Measurements from ENCODE around the gene CCNE1. TPM values are rescaled to one million over a fixed set of nuclear protein-coding genes. Genes with fewer than 3 reads are reported as not detected.
A peak's percentile ranks its signal among the peaks of the same experiment; 100 is the strongest.

The CCNE1 gene
- total and polyA plus RNA-seq, 2 experiments from 2014 or later, result 26.1 to 38.3 TPM

- Histone ChIP-seq H3K4me1 (ENCODE audit: insufficient read depth) (no peaks in the 10 kb centered on the region; the same call in 1 of the 2 replicates), H3K79me2 (replicated peaks; ENCODE audit: insufficient read depth) (no peaks in the 10 kb centered on the region), H3K36me3 (ENCODE audit: insufficient read depth) (no peaks in the 10 kb centered on the region), H2AFZ (peak overlapping the region; percentile 58), H3K4me3 (no peak overlapping the region), H3K9me2 (ENCODE audit: insufficient read depth) (no peaks in the 10 kb centered on the region), H3F3A (replicated peaks; ENCODE audit: low read depth) (no peaks in the 10 kb centered on the region), H3K4me2 (no peak overlapping the region), H3K27me3 (ENCODE audit: insufficient read depth) (no peaks in the 10 kb centered on the region), H4K20me1 (replicated peaks; ENCODE audit: insufficient read depth) (no peaks in the 10 kb centered on the region), H3K27ac (ENCODE audit: low read depth) (no peak overlapping the region)
- no peak for ATAC-seq
- H3K9me3 Mint-ChIP-seq, result no peaks in the 10 kb centered on the region
- DNase-seq (ENCODE audit: low spot score), result no peak
- no peak for TF ChIP-seq STAT1 (IDR thresholded peaks at IDR 0.05; ENCODE audit: unreplicated experiment)
- TF ChIP-seq CREB1 (CRISPR knock-in tag; IDR thresholded peaks at IDR 0.05; ENCODE audit: low read depth), result no peak
- TF ChIP-seq ZNF114 (CRISPR knock-in tag; IDR thresholded peaks at IDR 0.05), result no peak
- no peak for TF ChIP-seq JUNB (IDR thresholded peaks at IDR 0.05; ENCODE audit: unreplicated experiment)
- no peak for TF ChIP-seq ZNF462 (CRISPR knock-in tag; IDR thresholded peaks at IDR 0.05)
- TF ChIP-seq ZNF331 (CRISPR knock-in tag; IDR thresholded peaks at IDR 0.05; ENCODE audit: low read depth), result no peak
- TF ChIP-seq CTCF (conservative IDR thresholded peaks at IDR 0.05; ENCODE audit: low read depth in 2 of 2), result no peak
- no peak for TF ChIP-seq ETS1 (IDR thresholded peaks at IDR 0.05)
- no peak for TF ChIP-seq EZH2 (IDR thresholded peaks at IDR 0.05; ENCODE audit: low read depth, unreplicated experiment)
- no peak for TF ChIP-seq POLR2AphosphoS5 (IDR thresholded peaks at IDR 0.05; ENCODE audit: low read depth)
- no peak for TF ChIP-seq NANOG (IDR thresholded peaks at IDR 0.05; ENCODE audit: borderline replicate concordance)
- no peak for TF ChIP-seq REST (IDR thresholded peaks at IDR 0.05; ENCODE audit: unreplicated experiment)
- H3K27me3 Mint-ChIP-seq (ENCODE audit: insufficient read depth, low read depth, poor library complexity), result peaks cover 17% of the 10 kb centered on the region
- H3K36me3 Mint-ChIP-seq (ENCODE audit: low read depth), result no peaks in the 10 kb centered on the region
- H3K27ac Mint-ChIP-seq, result no peak overlapping the region
- peaks cover 7% of the 10 kb centered on the region for H3K4me1 Mint-ChIP-seq
- H3K4me3 Mint-ChIP-seq, result no peak overlapping the region
Measured at GRCh38 chr19:29855741-29856500, 44.1 kb downstream of the CCNE1 start.
